GM18502 (cell line): ENCODE results near the gene CEP131.
"Not testable (repeated sequence)": the region's sequence is repeated elsewhere in the genome, so short reads cannot be mapped to it uniquely, and the experiment has no call there.

Source experiments
- ATAC-seq: cut with Tn5 transposase; IDR thresholded peaks from one replicate; pipeline ENCODE4 v1.9.1; 2021; ENCODE audit warnings: mild to moderate bottlenecking; ENCODE audit not compliant: unreplicated experiment, poor library complexity

The CEP131 gene

DNA sequence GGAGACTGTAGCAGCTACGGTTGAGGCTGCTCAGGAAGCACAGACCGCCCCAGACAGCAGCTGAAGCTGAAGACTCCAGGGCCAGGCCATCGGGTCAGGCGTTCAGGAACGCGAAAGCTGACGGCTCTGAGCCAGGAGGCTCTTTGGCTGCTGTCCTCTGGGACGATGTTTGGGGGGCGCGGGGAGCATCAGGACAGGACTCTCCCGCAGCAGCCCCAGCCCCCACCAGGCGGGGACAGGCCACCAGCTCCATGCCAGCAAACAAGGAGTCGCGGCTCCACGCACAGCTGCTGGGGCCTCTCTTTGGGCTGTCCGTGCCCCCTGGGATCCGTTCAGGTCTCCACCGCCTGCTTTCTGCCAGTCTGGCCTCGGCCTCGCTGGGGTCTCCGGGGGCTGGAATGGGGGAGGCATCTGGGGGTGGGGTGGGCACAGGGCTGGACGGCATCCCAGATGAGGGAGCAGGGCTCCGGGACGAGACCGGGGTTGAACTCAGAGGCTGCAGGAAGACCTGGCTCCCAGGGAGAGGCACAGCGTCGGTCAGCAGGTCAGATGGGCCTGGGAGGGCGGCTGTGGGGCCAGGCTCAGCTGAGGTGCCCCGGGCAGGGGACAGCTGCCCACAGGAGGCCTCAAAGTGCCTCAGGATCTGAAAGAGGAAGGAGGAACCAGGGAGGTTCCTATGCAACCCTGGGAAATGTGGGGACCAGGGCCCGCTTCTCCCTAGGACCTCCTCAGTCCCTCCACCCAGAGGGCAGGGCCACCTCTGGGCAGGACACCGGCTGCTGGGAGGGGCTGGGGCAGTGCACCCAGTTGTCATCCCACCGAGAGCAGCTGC is 6.3 kb upstream of the CEP131 start:
- peak; percentile 17 for ATAC-seq

DNA sequence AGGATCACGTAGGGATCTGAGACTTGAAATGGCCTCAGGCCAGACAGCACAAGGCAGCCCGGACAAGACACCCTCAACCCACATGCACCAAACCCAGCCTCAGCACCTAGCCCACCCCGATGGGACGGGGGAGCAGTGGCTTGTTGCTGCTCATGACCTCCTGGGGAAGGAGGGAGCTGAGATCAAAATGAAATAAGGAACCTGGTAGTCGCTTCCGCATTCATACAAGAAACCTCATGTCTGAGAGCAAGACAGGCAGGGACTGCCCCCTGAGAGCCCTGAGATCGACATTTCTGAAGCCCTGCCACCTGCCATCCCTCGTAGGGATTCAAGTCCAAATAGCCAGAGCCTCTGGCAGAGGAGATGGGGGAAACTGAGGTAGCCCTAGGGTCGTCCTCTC is 5.7 kb upstream of the CEP131 start:
- peak; percentile 59 for ATAC-seq

DNA sequence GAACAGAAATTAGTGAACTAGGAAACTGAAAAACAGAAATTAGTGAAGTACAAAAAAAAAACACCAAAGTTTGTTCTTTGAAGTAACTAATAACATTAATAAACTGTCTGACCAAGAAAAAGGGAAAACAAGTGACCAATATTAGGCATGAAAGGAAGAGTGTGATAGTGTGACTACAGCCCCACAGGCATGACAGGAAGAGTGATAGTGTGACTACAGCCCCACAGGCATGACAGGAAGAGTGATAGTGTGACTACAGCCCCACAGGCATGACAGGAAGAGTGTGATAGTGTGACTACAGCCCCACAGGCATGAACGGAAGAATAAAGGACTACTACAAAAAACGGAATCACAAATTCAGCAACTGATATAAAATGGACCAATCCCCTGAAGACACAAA is 4.9 kb upstream of the CEP131 start:
- not testable (repeated sequence) for ATAC-seq

GRCh38 chr17:81223762-81224130 is 981 bp upstream of the CEP131 start:
- ATAC-seq: no peak

GRCh38 chr17:81222620-81222905 is 202 bp downstream of the CEP131 start:
- no peak for ATAC-seq

GRCh38 chr17:81221842-81222619 is 734 bp downstream of the CEP131 start:
- no peak for ATAC-seq

DNA sequence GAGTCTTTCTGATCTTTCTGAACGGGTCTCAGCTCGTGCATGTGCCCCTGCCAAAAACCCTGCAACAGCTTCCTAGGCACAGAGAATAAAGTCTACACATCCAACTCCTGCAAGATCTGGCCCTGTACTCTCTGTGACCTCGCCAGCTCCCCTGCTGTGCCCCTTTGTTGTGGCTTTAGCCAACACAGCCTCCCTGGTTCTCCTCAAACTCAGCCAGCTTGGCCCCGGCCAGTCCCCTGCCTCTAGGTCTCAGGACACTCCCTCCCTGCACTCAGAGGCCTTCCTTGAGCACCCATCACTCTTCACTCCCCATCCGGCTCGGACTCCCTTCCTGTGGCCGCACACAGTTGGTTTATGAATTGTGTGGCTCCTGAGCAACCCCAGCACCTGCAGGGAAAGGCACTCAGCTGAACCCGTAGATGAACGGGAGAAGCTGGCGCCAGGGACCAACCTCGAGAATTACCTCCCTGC is 1.4 kb downstream of the CEP131 start:
- no peak for ATAC-seq

GRCh38 chr17:81219476-81220180 is 3.1 kb downstream of the CEP131 start:
- ATAC-seq: no peak

DNA sequence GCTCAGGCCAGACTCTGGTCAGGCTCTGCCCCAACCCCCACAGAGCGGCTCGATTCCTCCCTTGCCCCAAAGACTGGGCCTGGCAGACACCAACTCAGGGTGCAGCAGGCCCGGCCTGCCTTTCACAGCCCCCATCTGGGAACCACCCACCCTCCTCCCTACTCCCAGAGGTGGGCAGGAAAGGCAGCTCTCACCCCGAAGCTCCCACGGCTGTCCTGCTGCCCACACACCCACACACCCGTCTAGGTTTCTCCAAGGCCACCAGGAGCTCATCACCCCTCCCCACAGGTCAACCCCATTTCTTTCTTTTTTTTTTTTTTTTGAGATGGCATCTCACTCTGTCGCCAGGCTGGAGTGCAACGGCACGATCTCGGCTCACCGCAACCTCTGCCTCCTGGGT is 3.8 kb downstream of the CEP131 start:
- no peak for ATAC-seq

DNA sequence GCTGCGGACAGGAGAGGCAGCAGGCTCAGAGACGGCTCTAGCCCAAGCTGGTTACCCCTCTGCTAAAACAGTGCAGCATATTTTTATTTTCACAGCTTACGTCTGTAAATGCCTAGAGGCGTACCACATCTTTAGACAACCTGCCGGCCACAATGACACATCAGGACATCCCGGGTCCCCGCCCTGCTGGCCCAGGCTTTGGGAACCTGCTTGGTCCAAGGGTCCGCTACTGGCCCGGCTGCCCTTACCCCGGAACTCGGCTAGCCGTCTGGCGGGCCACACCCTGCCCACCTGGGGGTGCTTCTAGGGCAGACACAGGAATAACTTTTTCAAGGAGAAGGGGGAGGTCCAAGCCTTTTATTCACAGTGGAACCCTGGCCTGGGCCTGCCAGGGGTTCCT is 4.3 kb downstream of the CEP131 start:
- no peak for ATAC-seq

- ATAC-seq: no peak
These were observed 5.3 kb downstream of the CEP131 start for GRCh38 chr17:81217491-81217890.

- no peak for ATAC-seq
These were observed 8.8 kb downstream of the CEP131 start for GRCh38 chr17:81213978-81214377.

- ATAC-seq: no peak
These were observed 10.4 kb downstream of the CEP131 start for GRCh38 chr17:81212365-81212764.

- no peak for ATAC-seq
These were observed 11.9 kb downstream of the CEP131 start for GRCh38 chr17:81210868-81211267.

GRCh38 chr17:81210466-81210865 is 12.3 kb downstream of the CEP131 start:
- no peak for ATAC-seq

GRCh38 chr17:81209141-81209540 is 13.6 kb downstream of the CEP131 start:
- ATAC-seq: no peak

GRCh38 chr17:81208651-81209050 is 14.1 kb downstream of the CEP131 start:
- ATAC-seq: no peak

GRCh38 chr17:81207610-81208581 is 14.9 kb downstream of the CEP131 start:
- ATAC-seq: no peak

DNA sequence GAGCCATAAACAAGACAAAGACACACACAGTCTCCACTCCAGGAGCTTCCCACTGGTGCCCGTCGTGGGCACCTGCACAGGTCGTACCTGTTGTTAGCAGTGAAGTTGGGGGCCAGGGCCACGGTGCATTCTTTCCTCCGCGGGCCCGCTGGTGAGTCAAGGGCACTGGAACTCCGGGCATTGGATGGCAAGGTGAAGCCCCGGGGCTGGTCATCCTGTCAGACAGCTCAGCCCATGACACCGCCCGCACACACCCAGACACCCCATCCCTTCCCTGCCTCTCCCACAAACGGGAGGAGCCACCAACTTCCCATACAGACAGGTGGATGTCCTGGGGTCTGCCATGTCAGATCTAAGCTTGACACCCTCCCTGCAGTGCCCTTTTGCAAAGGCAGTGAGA is 16.1 kb downstream of the CEP131 start:
- ATAC-seq: no peak

DNA sequence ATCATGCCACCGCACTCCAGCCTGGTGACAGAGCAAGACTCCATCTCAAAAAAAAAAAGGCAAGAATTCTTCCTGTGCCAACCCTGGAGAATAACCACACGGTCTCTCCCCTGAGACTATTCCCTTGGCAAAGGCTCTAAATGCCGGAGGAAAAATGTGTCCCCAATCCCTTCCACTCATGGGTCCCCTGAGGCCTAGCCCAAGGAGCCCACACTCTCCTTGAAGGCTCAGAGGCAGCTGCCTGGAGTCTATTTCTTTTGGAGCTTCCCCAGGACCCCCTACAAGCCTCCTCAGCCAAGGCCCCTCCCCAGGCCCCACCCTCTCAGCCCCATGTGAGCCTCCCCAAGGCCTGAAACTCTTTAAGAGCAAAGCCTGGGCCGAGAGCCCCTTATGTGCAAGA is 16.6 kb downstream of the CEP131 start:
- ATAC-seq: no peak
